Fibroblast of peridontal ligament (primary cell): Measurements from ENCODE around the gene GLIPR1L1.
A peak's percentile ranks its signal among the peaks of the same experiment; 100 is the strongest.
"Not testable (repeated sequence)": the region's sequence is repeated elsewhere in the genome, so short reads cannot be mapped to it uniquely, and the experiment has no call there.

Source experiments
- DNase-seq: peaks from one replicate; pipeline ENCODE4 v3.0.0-alpha.2; 2010; ENCODE audit errors: extremely low read depth

Gene GLIPR1L1, protein sequence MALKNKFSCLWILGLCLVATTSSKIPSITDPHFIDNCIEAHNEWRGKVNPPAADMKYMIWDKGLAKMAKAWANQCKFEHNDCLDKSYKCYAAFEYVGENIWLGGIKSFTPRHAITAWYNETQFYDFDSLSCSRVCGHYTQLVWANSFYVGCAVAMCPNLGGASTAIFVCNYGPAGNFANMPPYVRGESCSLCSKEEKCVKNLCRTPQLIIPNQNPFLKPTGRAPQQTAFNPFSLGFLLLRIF

DNA sequence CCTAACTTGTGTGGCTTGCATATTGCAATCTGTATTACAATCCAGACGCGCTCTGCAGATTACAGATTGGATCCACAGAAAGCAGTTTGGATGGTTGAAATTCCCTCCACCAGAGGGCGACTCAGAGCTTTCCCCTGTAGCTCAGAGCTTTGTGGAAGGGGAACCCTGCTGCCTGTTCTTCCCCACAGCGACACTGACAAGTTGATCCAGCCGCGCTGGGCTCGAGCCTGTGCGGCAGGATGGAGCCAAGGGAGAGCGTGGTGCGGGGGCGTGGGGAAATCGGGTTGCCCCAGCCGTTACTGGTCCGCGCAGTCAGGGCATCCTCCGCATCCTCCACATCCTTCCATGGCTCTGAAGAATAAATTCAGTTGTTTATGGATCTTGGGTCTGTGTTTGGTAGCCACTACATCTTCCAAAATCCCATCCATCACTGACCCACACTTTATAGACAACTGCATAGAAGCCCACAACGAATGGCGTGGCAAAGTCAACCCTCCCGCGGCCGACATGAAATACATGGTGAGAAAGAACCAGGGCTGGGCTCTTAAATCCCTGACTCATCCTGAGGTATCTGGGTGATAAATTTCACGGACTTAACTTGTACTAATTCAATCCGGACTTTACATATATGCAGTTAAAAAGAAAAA is at the start of gene GLIPR1L1:
Gene GLIPR1L1 (plus strand): TSS at position 287 of the 647 bp plus-strand sequence. CDS start 59 bp downstream, at position 346.
- DNase-seq: peak; percentile 96

DNA sequence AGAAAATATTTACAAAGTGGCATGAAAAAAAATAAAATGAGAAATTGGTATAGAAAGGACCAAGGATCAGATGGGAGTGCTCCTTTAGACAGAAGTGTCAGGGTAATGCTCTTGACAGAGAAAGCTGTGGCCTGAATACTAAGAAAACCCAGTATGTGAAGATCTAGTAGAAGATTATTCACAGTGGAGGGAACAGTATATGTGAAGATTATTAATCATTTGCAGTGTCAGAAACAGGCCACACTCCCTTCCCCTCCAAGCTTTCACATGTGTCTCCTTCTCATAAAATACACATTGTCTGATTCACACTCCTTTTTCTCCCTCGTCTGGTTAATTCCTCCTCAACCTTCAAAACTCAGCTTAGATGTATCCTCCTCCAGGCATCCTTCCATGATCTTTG is 45.6 kb upstream of the GLIPR1L1 start:
- DNase-seq: no peak

DNA sequence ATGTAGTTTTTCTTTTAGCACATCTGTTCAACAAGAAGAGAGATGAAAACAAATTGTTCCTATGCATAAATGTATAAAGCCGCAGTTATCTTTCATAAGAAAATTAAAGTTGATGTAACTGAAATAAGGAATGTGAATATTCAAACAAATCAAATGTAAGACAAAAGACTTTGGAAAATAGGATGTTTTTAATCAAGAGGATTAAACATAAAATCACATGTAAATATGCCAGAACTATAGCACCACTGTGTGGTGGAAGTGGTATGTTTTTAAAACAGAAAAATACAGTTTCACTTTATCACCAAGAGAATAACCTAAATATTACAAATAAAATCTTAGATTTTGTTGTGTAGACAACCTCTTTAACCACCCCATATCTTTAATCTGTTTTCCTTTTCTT is 44.7 kb upstream of the GLIPR1L1 start:
- peak; percentile 69 for DNase-seq

DNA sequence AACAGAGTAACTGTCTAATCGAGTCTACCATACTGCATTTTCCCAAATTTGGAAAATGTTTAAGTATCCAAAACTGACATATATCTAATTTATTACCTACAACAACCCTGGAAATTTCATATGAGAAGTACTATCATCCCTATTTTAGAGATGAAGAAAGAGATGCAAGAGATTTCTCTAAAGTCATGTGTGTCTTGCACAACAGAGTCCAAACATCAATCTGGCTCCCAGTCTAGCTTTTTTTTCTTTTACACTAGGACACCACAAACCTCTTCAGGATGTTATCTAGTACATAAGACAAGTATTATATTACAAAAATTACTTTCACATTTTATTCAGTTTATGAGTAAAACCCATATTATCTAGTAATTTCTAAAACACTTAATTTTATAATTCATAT is 43.5 kb upstream of the GLIPR1L1 start:
- no peak for DNase-seq

GRCh38 chr12:75294336-75294735 is 40.1 kb upstream of the GLIPR1L1 start:
- DNase-seq: no peak

DNA sequence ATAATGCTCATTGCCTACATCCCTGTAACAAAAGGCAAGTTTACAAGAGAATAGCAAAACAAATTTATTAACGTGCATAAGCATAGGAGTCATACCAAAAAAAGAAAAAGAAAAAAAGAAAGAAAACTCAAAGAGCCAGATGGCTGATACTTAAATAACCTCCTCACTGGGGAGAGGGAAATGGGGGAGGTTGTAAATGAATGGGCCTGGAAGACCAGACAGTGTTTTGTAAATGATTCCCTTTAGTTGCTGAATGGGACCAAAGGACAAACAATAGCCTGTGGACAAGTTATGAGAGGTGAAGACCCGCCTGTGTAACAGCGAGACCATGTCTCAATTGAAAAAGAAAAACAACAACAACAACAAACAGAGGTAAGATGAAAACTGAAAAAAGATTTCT is 39.7 kb upstream of the GLIPR1L1 start:
- no peak for DNase-seq

GRCh38 chr12:75302225-75302624 is 32.2 kb upstream of the GLIPR1L1 start:
- DNase-seq: no peak

DNA sequence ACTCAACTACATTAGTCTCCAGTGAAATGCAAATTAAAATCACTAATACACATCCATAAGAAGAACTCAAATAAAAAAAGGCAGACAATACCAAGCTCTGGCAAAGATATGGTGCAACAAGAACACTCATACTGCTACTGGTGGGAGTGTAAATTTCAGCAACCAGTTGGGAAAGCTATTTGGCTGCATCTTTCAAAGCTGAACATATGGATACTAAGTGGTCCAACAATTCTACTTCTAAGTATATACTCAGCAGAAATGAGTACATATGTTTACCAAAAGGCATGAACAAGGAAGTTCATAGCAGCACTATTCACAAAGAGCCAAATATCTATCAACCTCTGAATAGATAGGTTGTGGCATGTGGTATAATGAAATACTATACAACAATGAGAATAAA is 31.7 kb upstream of the GLIPR1L1 start:
- DNase-seq: no peak

DNA sequence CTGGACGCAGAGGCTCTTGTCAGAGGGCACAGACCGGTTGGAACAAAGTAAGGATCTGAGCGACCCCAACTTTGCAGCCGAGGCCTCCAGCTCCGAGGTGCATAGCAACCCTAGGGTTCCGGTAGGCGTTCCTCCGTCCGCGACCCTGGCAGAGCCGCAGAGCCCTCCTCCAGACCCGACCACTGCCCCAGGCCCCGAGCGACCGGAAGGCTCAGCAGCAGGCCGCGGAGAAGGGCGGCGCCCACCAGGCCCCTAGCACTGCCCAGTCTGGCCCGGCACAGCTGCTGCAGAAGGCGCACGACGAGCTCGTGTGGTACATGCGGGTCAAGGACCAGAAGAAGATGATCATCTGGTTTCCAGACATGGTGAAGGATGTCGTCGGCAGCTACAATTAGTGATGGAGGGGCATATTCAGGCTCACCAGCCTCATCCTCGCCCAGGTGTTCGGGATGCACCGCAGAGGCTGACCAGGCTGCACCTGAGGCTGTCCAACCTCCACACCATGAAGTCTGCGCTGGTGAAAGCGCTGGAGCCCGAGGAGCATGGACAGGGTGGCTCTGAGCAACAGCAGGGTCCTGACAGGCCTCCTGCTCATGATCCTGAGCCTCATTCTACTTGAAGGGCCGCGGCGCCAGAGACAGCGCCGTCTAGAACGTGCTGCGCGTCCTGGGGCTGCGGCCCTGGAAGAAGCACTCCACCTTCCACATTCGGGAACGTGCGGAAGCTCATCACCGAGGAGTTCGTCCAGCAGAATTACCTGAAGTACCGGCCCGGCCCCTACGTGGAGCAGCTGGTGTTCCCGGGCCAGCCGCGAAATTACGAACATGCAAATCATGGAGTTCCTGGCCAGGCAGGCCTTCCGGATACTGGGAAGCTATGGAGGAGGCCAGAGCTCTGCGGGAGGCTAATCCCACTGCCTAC is 28.8 kb upstream of the GLIPR1L1 start:
- DNase-seq: no peak

DNA sequence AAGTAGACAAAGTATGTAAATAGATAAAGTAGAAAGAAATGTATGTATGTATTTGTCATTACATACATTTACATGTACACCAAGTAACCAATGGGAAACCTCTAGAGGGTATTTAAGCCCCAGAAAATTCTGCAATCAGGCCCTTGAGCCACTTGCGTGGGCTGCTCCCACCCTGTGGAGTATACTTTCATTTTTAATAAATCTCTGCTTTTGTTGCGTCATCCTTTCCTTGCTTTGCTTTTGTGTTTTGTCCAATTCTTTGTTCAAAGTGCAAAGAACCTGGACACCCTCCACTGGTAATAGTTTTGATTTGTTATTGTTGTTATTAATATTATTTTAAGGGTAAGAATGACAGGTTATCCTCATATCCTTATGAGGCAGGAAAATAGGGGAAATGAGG is 26.2 kb upstream of the GLIPR1L1 start:
- DNase-seq: no peak

DNA sequence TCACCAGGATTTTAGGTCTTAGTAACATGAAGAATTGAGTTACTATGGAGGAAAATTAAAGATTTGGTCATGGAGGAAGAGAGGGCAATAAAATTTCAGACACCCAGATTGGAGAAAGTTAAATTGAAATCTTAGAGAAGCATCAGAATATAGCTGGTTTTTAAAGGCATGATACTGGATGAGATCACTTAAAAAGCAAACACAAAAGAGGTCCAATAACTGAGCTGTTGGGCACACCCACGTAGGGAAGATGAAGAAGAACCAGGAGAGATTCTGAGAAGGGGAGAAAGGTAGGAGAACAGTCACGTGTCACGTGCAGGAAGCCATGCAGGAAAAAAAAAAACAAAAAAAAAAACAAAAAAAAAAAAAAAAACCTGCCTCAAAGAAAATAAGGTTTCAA is 23.1 kb upstream of the GLIPR1L1 start:
- no peak for DNase-seq

GRCh38 chr12:75315518-75315917 is 19.0 kb upstream of the GLIPR1L1 start:
- peak; percentile 83 for DNase-seq

- no peak for DNase-seq
Observed at GRCh38 chr12:75317784-75318183, 16.7 kb upstream of the GLIPR1L1 start.

DNA sequence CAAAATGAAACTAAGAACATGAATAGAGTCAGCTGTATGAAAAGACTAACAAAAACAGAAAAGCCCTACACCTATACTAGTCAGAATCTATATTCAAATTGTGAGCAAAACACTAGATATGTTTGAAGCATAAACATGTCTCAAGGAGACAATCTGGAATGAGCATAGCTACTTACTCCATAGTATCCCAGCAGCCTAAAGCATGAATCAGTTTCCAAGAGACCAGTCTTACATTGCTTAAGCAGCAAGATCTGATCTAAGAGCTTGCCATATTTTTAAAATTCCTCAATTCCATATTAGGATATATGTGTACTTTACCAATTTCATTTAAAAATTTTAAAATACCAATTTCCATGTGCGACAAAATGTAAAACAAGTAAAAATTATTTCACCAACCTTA is 12.0 kb upstream of the GLIPR1L1 start:
- peak; percentile 85 for DNase-seq

- DNase-seq: no peak
Observed at GRCh38 chr12:75323663-75324062, 10.8 kb upstream of the GLIPR1L1 start.

DNA sequence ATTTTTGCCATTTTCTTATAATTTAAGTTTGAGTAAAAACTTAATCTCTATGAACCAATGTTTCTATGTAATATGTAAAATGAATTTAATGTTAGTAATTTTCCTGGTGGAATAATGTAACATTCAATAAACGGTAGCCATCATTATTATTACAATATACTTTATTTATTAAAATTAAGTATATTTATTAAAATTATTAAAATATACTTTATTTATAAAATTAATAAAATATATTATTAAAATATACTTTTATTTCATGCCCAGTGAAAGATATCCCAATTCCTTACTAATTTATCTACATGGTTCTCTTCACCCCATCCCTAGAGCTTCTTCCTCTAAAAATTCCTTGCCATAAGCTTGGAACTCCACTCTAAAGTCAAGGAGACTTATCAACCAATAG is 6.8 kb upstream of the GLIPR1L1 start:
- no peak for DNase-seq

- peak; percentile 82 for DNase-seq
Observed at GRCh38 chr12:75329918-75330826, 4.3 kb upstream of the GLIPR1L1 start, which contains the start of gene CAPS2. Gene CAPS2 (minus strand): TSS chr12:75330324. CDS start chr12:75326498, 3,826 bp downstream.

DNA sequence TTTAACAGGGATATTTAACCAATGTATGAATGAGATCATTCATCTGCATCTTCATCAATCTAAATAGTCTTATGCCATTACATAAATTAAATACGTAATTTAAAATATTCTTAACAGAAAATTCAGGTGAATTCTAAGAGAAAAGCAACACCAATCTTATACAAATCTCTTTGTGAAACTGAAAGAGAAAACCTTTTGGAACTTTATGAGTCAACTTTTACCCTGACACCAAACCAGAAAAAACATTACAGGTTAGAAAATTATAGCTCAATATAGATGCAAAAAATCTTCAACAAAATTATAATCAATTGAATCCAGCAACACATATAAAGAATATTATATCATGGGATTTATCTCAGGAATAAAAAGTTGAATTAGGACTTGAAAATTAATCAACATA is 3.4 kb downstream of the GLIPR1L1 start:
- DNase-seq: no peak

GRCh38 chr12:75341873-75342272 is 7.4 kb downstream of the GLIPR1L1 start:
- no peak for DNase-seq

GRCh38 chr12:75345531-75345930 is 11.1 kb downstream of the GLIPR1L1 start:
- DNase-seq: no peak

GRCh38 chr12:75346215-75346614 is 11.7 kb downstream of the GLIPR1L1 start:
- DNase-seq: not testable (repeated sequence)
